Mesenchymal stem cell (in vitro differentiated cells and primary cell): ENCODE measurements around the gene CACNG6. TPM values are rescaled to one million over a fixed set of nuclear protein-coding genes. Genes with fewer than 3 reads are reported as not detected.

ENCODE experiments used
- small RNA-seq: library from polyadenylated mRNA; stranded (forward); fragments of <200 nt; extraction: miRNeasy Mini kit (QIAGEN cat#:217004); gene quantifications from one replicate; pipeline ENCODE3, GENCODE V24; 2013; ENCODE audit warnings: low read depth

CACNG6 gene

Small RNA genes within 50 kb of the gene (small RNA-seq; reads per million reads assigned to genes)
- not detected for gene AC012314.20
